Activated CD4-positive, alpha-beta memory T cell treated with anti-CD3 and anti-CD28 coated beads for 36 hours (primary cell): ENCODE results near the gene CAND2. TPM values are rescaled to one million over a fixed set of nuclear protein-coding genes. Genes with fewer than 3 reads are reported as not detected.
"Not testable (repeated sequence)": the region's sequence is repeated elsewhere in the genome, so short reads cannot be mapped to it uniquely, and the experiment has no call there.

ENCODE experiments used
- CTCF ChIA-PET: fragments of 350-600 bp; sonication (Branson Sonifier 250); formaldehyde crosslinking; loops from one replicate; lab custom pipeline; 2021; ENCODE audit warnings: antibody characterized with exemption, inconsistent platforms; lab: Charles Lee
- POLR2A ChIA-PET: fragments of 350-600 bp; sonication (Branson Sonifier 250); formaldehyde crosslinking; loops from one replicate; lab custom pipeline; 2021; ENCODE audit warnings: antibody characterized with exemption; lab: Charles Lee
- DNase-seq: peaks from one replicate; pipeline ENCODE4 v3.0.0-alpha.2; 2020
- H3K27ac Mint-ChIP-seq: one replicate; pipeline ENCODE4 v1.8.0; 2021; ENCODE audit warnings: mixed read lengths
- H3K27me3 Mint-ChIP-seq: one replicate; pipeline ENCODE4 v1.8.0; 2021; ENCODE audit warnings: mixed read lengths
- H3K36me3 Mint-ChIP-seq: one replicate; pipeline ENCODE4 v1.8.0; 2021; ENCODE audit warnings: mixed read lengths
- H3K4me1 Mint-ChIP-seq: one replicate; pipeline ENCODE4 v1.8.0; 2021; ENCODE audit warnings: low read depth, mixed read lengths
- H3K4me3 Mint-ChIP-seq: one replicate; pipeline ENCODE4 v1.8.0; 2021; ENCODE audit warnings: mild to moderate bottlenecking, mixed read lengths
- H3K9me3 Mint-ChIP-seq: one replicate; pipeline ENCODE4 v1.8.0; 2021; ENCODE audit warnings: mixed read lengths
- intact Hi-C: fragments of 100-400 bp; cut with micrococcal nuclease; formaldehyde crosslinking; loops from one replicate; pipeline ENCODE4 v1.15.1; 2023
- total RNA-seq, 2 experiments: library from RNA; stranded (reverse); gene quantifications; one replicate each; pipeline ENCODE4 v1.2.3, GENCODE V29; 2021

CAND2 gene
- total RNA-seq, 2 experiments from 2014 or later = 1.2 to 1.6 TPM

DNA sequence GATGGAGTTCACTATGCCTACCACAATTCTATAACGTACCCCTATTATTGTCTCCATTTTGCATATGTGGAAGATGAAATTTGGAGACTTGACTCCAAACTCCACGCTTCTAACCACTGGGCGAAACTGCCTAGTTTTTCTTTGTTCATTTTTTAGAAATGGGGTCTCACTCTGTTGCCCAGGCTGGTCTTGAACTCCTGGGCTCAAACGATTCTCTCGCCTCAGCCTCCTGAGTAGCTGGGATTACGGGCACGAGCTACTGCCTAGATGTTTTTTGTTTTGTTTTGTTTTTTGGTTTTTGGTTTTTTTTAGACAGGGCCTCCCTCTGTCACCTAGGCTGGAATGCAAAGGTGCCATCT is 45.5 kb downstream of the CAND2 start:
- H3K4me1 Mint-ChIP-seq = peaks cover 37% of the 10 kb centered on the region
- DNase-seq = no peak
- no peaks in the 10 kb centered on the region for H3K27me3 Mint-ChIP-seq
- H3K9me3 Mint-ChIP-seq = no peaks in the 10 kb centered on the region
- ChIA-PET POLR2A (interaction anchor here (0.7 to 2.5 kb wide), 7 partner anchors 9 to 242 kb away, joined by 3 to 13 read pairs (median 3); partner anchors contain the start of gene CAND2), CTCF (interaction anchor here (0.7 to 3.6 kb wide), 26 partner anchors 9 to 707 kb away, joined by 3 to 42 read pairs (median 5); partner anchors contain the start of genes RAF1 and TSEN2)
- H3K4me3 Mint-ChIP-seq = peak overlapping the region; percentile 93
- H3K27ac Mint-ChIP-seq = peak overlapping the region; percentile 98
- intact Hi-C loops = loop anchor here (1.0 to 2.0 kb wide), 5 partner anchors 27 to 285 kb away; partner anchors contain the start of genes MKRN2 and RAF1
- peaks cover 44% of the 10 kb centered on the region for H3K36me3 Mint-ChIP-seq

DNA sequence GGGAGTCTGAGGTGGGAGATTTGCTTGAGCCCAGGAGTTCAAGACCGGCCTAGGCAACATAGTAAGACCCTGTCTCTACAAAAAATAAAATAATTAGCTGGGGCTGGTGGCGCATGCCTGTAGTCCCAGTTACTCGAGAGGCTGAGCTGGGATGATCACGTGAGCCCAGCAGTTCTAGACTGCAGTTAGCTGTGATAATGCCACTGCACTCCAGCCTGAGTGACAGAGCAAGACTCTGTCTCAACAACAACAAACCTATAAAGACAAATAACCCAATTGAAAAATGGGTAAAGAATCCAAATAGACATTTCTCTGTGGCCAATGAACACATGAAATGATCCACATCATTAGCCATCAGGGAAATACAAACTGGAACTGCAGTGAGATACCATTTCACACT is 46.0 kb downstream of the CAND2 start:
- Mint-ChIP-seq H3K27ac (peak overlapping the region; percentile 98), H3K4me3 (no peak overlapping the region)
- intact Hi-C loops = no loop called here

DNA sequence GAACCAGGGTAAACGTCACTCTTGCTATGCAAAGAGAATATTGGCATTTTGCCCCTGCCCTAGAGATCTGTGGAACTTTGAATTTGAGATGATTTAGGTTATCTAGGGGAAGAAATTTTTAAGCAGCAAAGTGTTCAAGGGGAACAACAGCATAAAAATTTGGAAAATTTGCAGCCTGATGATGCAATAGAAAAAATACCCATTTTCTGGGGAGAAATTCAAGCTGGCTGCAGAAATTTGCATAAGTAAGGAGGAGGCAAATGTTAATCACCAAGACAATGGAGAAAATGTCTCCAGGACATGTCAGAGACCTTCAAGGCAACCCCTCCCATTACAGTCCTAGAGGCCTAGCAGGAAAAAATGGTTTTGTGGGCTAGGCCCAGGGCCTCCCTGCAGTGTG is 49.3 kb downstream of the CAND2 start:
- no peaks in the 10 kb centered on the region for H3K27me3 Mint-ChIP-seq
- DNase-seq = no peak
- CTCF ChIA-PET = interaction anchor here (1.5 kb wide), 1 partner anchor 139 kb away, joined by 3 read pairs; no protein-coding TSS in a partner anchor
- intact Hi-C loops = no loop called here
- peaks cover 5% of the 10 kb centered on the region for H3K36me3 Mint-ChIP-seq
- H3K4me3 Mint-ChIP-seq = no peak overlapping the region
- peaks cover 4% of the 10 kb centered on the region for H3K4me1 Mint-ChIP-seq
- no peaks in the 10 kb centered on the region for H3K9me3 Mint-ChIP-seq
- POLR2A ChIA-PET = no interaction called here
- no peak overlapping the region for H3K27ac Mint-ChIP-seq

More for the DNA sequence above, 46.0 kb downstream of the CAND2 start:
- H3K4me1 Mint-ChIP-seq = peaks cover 32% of the 10 kb centered on the region
- ChIA-PET CTCF (interaction anchor here (0.8 to 3.6 kb wide), 17 partner anchors 9 to 363 kb away, joined by 3 to 42 read pairs (median 9); partner anchors contain the start of gene RAF1), POLR2A (interaction anchor here (1.3 to 2.5 kb wide), 3 partner anchors 26 to 180 kb away, joined by 3 to 10 read pairs (median 3); no protein-coding TSS in a partner anchor)
- H3K36me3 Mint-ChIP-seq = peaks cover 39% of the 10 kb centered on the region
- no peaks in the 10 kb centered on the region for H3K9me3 Mint-ChIP-seq
- no peak for DNase-seq
- H3K27me3 Mint-ChIP-seq = no peaks in the 10 kb centered on the region

DNA sequence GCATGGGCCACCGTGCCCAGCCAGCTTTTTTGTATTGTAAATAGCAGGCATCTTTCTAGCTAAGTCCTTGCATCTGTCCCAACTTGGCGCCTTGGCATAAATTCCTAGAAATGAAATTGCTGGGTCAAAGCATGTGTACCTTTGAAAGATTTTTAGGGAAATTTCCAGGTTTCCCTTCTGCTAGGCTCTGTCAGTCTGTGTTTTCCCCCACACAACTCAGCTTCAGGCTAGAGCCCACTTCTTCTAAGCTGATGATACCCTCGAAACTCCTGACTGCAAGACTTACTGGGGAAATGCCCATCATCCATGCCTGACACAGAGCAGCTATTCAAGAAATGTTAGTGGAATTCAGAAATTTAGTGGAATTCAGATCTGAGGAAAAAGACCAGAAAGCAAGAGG is 55.7 kb downstream of the CAND2 start:
- DNase-seq = no peak
- H3K9me3 Mint-ChIP-seq = no peaks in the 10 kb centered on the region
- no peaks in the 10 kb centered on the region for H3K4me1 Mint-ChIP-seq
- ChIA-PET POLR2A (no interaction called here), CTCF (interaction anchor here (3.7 kb wide), 1 partner anchor 10 kb away, joined by 12 read pairs; the partner anchor contains the start of gene RPL32)
- H3K27ac Mint-ChIP-seq = no peak overlapping the region
- H3K27me3 Mint-ChIP-seq = peaks cover 4% of the 10 kb centered on the region
- no peak overlapping the region for H3K4me3 Mint-ChIP-seq
- intact Hi-C loops = no loop called here
- H3K36me3 Mint-ChIP-seq = no peaks in the 10 kb centered on the region

DNA sequence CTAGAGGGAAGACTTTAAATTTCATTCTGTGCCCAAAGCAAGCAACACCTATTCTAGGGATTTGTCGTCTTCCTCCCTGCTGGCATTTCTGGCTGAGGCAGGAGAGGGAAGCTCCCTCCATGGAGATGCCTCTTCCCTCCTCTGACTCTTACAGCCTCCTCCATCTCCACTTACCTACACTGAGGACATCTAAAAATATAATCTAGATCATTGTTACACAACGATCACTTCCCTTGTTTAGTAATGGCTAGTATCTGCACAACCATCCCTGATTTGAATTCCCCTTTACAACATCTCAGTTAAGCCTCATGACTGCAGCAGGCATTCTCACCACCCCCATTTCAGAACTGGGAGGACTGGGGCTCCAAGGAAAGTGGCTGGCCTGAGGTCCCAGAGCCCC is 57.4 kb downstream of the CAND2 start:
- H3K9me3 Mint-ChIP-seq, H3K27me3 Mint-ChIP-seq, H3K4me1 Mint-ChIP-seq, H3K27ac Mint-ChIP-seq, intact Hi-C loops, DNase-seq, H3K36me3 Mint-ChIP-seq, H3K4me3 Mint-ChIP-seq, POLR2A ChIA-PET: not testable (repeated sequence)
- CTCF ChIA-PET = interaction anchor here (1.3 to 3.7 kb wide), 2 partner anchors 12 to 14 kb away, joined by 3 to 12 read pairs; partner anchors contain the start of gene RPL32

DNA sequence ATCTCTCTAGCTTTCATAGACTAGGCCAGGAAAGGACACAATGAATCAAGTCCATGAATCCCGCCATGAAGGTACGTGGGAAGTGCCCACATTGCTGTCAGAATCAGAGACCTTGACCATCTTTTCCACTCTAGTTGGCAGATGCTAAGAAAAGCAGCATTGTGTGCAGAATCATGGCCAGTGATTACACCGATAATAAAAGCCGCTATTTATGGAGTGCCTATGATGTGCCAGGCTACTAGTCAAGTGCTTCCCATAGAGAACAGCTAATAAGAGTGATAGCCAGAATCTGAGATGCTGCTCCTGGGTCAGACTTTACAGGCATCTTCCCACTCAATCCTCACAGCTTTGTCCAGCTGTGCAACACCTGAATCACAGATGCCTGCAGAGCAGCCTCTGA is 58.1 kb downstream of the CAND2 start:
- H3K36me3 Mint-ChIP-seq = no peaks in the 10 kb centered on the region
- H3K4me3 Mint-ChIP-seq = no peak overlapping the region
- H3K27me3 Mint-ChIP-seq = peaks cover 4% of the 10 kb centered on the region
- ChIA-PET CTCF (interaction anchor here (1.9 to 3.7 kb wide), 2 partner anchors 13 kb away, joined by 5 to 12 read pairs; partner anchors contain the start of gene RPL32), POLR2A (no interaction called here)
- no peak overlapping the region for H3K27ac Mint-ChIP-seq
- no peaks in the 10 kb centered on the region for H3K4me1 Mint-ChIP-seq
- no peaks in the 10 kb centered on the region for H3K9me3 Mint-ChIP-seq
- no peak for DNase-seq
- intact Hi-C loops = no loop called here

DNA sequence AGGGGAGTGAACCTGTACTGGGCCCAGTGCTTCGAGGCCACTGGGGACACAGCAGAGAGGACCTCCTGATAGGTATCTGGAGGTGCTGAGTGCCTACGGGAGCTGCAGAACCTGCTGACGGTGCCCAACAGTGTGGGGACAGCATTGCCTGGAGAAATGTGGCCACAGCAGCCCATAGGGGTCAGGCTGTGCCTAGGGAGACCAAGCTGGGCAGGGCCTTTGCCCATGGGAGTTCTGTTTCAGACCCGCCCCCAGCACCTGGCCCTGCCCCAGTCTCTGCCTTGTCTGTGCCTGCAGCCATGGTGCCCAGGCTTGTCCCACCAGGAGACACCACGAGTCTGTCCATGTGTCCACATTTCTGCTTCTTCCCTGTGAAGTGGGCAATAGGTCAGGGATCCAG is 60.1 kb downstream of the CAND2 start:
- DNase-seq = no peak
- no peaks in the 10 kb centered on the region for H3K9me3 Mint-ChIP-seq
- no peaks in the 10 kb centered on the region for H3K36me3 Mint-ChIP-seq
- no peaks in the 10 kb centered on the region for H3K4me1 Mint-ChIP-seq
- H3K4me3 Mint-ChIP-seq = no peak overlapping the region
- POLR2A ChIA-PET = no interaction called here
- peaks cover 6% of the 10 kb centered on the region for H3K27me3 Mint-ChIP-seq
- no peak overlapping the region for H3K27ac Mint-ChIP-seq
- CTCF ChIA-PET = interaction anchor here (1.5 to 1.9 kb wide), 2 partner anchors 11 to 15 kb away, joined by 5 to 7 read pairs; partner anchors contain the start of gene RPL32
- intact Hi-C loops = no loop called here

DNA sequence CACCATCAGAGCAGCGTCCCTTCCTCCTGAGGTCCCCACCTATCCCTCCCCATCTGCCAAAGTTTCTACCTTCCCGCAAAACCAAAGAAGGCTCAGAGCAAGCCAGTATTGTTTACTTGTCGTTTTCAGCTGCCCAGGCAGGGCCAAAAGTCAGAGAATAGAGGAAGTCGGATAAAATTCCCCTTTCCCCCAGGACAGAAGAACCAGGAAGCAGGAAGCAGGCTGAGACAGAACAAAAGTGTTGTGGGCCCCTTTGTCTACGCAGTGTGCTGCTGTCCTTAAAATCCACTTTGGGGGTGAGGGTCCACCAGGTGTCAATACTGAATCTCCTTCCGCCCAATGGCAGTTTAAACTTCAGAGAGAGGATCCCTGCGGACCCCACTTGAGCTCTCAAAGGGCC is 63.4 kb downstream of the CAND2 start:
- Mint-ChIP-seq H3K36me3 (no peaks in the 10 kb centered on the region), H3K27ac (no peak overlapping the region), H3K4me3 (no peak overlapping the region), H3K4me1 (no peaks in the 10 kb centered on the region), H3K27me3 (peaks cover 4% of the 10 kb centered on the region), H3K9me3 (no peaks in the 10 kb centered on the region)
- intact Hi-C loops = no loop called here
- ChIA-PET CTCF (no interaction called here), POLR2A (no interaction called here)
- no peak for DNase-seq

DNA sequence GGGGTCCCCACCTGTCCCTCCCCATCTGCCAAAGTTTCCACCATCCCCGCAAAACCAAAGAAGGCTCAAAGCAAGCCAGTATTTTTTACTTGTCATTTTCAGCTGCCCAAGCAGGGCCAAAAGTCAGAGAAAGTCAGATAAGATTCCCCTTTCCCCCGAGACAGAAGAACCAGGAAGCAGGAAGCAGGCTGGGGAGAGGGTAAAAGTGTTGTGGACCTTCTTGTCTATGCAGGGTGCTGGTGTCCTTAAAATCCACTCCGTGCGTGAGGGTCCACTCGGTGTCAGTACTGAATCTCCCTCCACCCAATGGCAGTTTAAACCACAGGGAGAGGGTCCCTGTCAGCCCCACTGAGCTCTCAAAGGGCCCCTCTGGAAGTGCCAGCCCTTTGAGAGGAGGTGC is 65.1 kb downstream of the CAND2 start:
- intact Hi-C loops = no loop called here
- Mint-ChIP-seq H3K4me1 (no peaks in the 10 kb centered on the region), H3K4me3 (no peak overlapping the region), H3K27ac (no peak overlapping the region), H3K36me3 (no peaks in the 10 kb centered on the region), H3K27me3 (peaks cover 3% of the 10 kb centered on the region), H3K9me3 (peaks cover 10% of the 10 kb centered on the region)
- ChIA-PET POLR2A (no interaction called here), CTCF (no interaction called here)
- DNase-seq = no peak

DNA sequence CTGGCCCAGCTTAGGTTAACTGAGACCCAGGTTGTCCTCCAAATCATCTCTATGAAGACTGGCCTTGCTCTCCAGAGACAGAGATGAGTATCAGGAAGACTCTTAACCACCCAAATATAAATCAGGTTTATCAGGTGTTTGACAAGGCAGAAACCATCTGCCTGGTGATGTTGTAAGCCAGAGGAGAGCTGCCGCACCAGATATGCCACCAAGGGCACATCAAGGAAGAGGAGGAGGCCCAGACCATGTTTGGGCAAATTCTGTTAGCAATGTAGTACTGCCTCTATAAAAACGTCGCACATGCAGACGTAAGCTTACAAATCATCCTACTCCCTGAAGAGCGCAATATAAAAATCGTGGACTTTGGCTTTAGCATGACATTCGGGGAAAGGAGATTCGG is 65.9 kb downstream of the CAND2 start:
- no peak for DNase-seq
- Mint-ChIP-seq H3K27ac (no peak overlapping the region), H3K27me3 (peaks cover 3% of the 10 kb centered on the region), H3K9me3 (peaks cover 10% of the 10 kb centered on the region), H3K36me3 (no peaks in the 10 kb centered on the region), H3K4me3 (no peak overlapping the region), H3K4me1 (no peaks in the 10 kb centered on the region)
- ChIA-PET POLR2A (no interaction called here), CTCF (interaction anchor here (0.7 to 1.2 kb wide), 2 partner anchors 21 to 122 kb away, joined by 3 to 4 read pairs; partner anchors contain the start of gene RPL32)
- intact Hi-C loops = no loop called here

DNA sequence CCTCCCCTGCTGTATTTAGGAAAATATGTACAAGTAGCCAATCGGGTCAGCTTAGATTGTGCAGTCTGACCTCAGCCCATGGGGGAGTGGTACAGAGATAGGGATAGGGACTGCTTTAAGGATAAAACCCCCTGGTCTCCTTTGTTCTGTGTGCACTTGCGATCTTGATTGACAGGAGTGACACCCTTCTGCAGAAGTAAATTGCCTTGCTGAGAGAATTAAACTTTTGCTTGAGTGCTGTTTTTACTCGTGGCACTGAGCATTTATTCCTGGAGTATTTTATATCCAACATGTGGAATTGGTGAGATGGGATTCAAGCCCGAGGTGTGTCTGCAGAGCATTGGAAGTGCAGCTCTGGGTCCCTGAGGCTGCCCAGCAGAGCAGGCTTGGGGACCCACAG is 68.8 kb downstream of the CAND2 start:
- intact Hi-C loops = no loop called here
- Mint-ChIP-seq H3K27me3 (peaks cover 14% of the 10 kb centered on the region), H3K9me3 (peaks cover 10% of the 10 kb centered on the region), H3K4me3 (no peak overlapping the region), H3K27ac (no peak overlapping the region), H3K4me1 (peaks cover 7% of the 10 kb centered on the region), H3K36me3 (no peaks in the 10 kb centered on the region)
- ChIA-PET CTCF (interaction anchor here (0.9 to 1.5 kb wide), 2 partner anchors 26 to 55 kb away, joined by 3 to 4 read pairs; no protein-coding TSS in a partner anchor), POLR2A (no interaction called here)
- DNase-seq = no peak

DNA sequence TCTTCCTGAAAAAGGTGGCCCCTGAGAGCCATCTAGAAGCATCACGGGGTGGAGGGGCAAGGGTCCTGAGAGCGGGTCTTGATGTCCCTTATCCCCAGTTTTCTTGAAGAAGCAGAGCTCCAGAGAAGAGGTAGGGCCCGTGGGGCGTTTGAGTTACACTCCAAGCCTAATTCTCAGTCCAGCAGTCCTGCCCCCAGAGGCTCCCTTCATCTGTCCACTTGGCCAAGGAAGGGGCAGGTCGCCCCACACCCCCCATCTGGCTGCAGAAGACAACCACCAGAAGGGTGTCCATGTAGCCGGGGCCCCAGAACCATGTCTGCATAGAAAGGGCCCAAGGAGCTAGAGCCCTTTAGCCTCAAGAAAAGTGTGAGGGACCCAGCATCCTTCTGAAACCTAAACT is 70.4 kb downstream of the CAND2 start:
- H3K27ac Mint-ChIP-seq = no peak overlapping the region
- intact Hi-C loops = no loop called here
- no peaks in the 10 kb centered on the region for H3K36me3 Mint-ChIP-seq

More for the DNA sequence above, 70.4 kb downstream of the CAND2 start:
- ChIA-PET CTCF (interaction anchor here (0.8 to 2.5 kb wide), 3 partner anchors 25 to 57 kb away, joined by 3 to 19 read pairs (median 4); partner anchors contain the start of gene RPL32), POLR2A (no interaction called here)
- no peak for DNase-seq
- Mint-ChIP-seq H3K4me1 (peaks cover 13% of the 10 kb centered on the region), H3K27me3 (peaks cover 19% of the 10 kb centered on the region), H3K9me3 (peaks cover 10% of the 10 kb centered on the region), H3K4me3 (no peak overlapping the region)
